Karpas-422 (cell line): ENCODE results near the gene OR10G2. TPM values are rescaled to one million over a fixed set of nuclear protein-coding genes. Genes with fewer than 3 reads are reported as not detected.
"Not testable (repeated sequence)": the region's sequence is repeated elsewhere in the genome, so short reads cannot be mapped to it uniquely, and the experiment has no call there.

Experiments used
- DNase-seq: peaks from one replicate; pipeline ENCODE4 v3.0.0-alpha.2; 2015
- H2AFZ ChIP-seq: fragments of 200-600 bp; sonication (generic); 2 replicates; pipeline ENCODE4 v1.6.1; 2014; ENCODE audit warnings: antibody characterized with exemption, low read length, mixed read lengths
- H3K27ac ChIP-seq: fragments of 200-600 bp; sonication (generic); 2 replicates; pipeline ENCODE4 v1.5.1; 2014; ENCODE audit warnings: mild to moderate bottlenecking, low read length, moderate library complexity
- H3K27me3 ChIP-seq: fragments of 200-600 bp; sonication (generic); 2 replicates; pipeline ENCODE4 v1.6.1; 2014; ENCODE audit warnings: low read length, mixed read lengths
- H3K36me3 ChIP-seq: fragments of 200-600 bp; sonication (generic); 2 replicates; pipeline ENCODE4 v1.6.1; 2014; ENCODE audit warnings: low read length, mixed read lengths; ENCODE audit not compliant: insufficient read depth
- H3K4me1 ChIP-seq: fragments of 200-600 bp; sonication (generic); 2 replicates; pipeline ENCODE4 v1.6.1; 2014; ENCODE audit warnings: mild to moderate bottlenecking, low read length, mixed read lengths
- H3K4me2 ChIP-seq: fragments of 200-600 bp; sonication (generic); 2 replicates; pipeline ENCODE4 v1.6.1; 2014; ENCODE audit warnings: low read length, low read depth, mild to moderate bottlenecking; ENCODE audit not compliant: poor library complexity, severe bottlenecking
- H3K4me3 ChIP-seq: fragments of 200-600 bp; sonication (generic); 2 replicates; pipeline ENCODE4 v1.5.1; 2014; ENCODE audit warnings: mild to moderate bottlenecking, antibody characterized with exemption, low read length, mixed read lengths
- H3K79me2 ChIP-seq: fragments of 200-600 bp; sonication (generic); 2 replicates; pipeline ENCODE4 v1.6.1; 2014; ENCODE audit warnings: mild to moderate bottlenecking, low read length, mixed read lengths
- H3K9ac ChIP-seq: fragments of 200-600 bp; sonication (generic); 2 replicates; pipeline ENCODE4 v1.6.0; 2014; ENCODE audit warnings: low read length
- H3K9me2 ChIP-seq: fragments of 200-600 bp; sonication (generic), shearing (Covaris generic); replicated peaks from 2 replicates; pipeline ENCODE4 v1.6.0; 2014; ENCODE audit warnings: mild to moderate bottlenecking, low read length, moderate library complexity; ENCODE audit not compliant: insufficient read depth
- H3K9me3 ChIP-seq: fragments of 300-700, 200-600 bp; sonication (generic); 2 replicates; pipeline ENCODE4 v1.6.1; 2014; ENCODE audit warnings: low read length, mixed read lengths
- H4K20me1 ChIP-seq: fragments of 200-600 bp; sonication (generic); 2 replicates; pipeline ENCODE4 v1.6.1; 2014; ENCODE audit warnings: mild to moderate bottlenecking, antibody characterized with exemption, low read length, low read depth; ENCODE audit not compliant: insufficient read depth
- total RNA-seq: library from RNA; depleted of rRNA; stranded (reverse); fragments of >200 nt; shearing (Covaris generic); gene quantifications from 2 replicates; pipeline ENCODE4 v1.2.3, GENCODE V29; 2014; ENCODE audit warnings: low replicate concordance

OR10G2 gene
- total RNA-seq, 1 experiment from 2014 or later: not detected

DNA sequence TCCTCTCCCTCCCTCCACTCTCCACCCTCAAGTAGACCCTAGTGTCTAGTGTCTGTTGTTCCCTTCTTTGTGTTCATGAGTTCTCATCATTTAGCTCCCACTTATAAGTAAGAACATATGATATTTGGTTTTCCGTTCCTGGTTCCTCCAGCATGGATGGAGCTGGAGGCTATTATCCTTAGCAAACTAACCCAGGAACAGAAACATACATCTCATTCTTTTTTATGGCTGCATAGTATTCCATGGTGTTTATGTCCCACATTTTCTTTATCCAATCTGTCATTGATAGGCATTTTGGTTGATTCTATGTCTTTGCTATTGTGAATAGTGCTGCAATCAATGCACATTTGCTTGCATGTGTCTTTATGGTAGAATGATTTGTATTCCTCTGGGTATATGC lies 4.2 kb downstream of the OR10G2 start:
- not testable (repeated sequence) for H4K20me1 ChIP-seq, H2AFZ ChIP-seq, H3K4me1 ChIP-seq, H3K9me3 ChIP-seq, H3K4me2 ChIP-seq, H3K27me3 ChIP-seq, H3K79me2 ChIP-seq, H3K4me3 ChIP-seq, H3K9ac ChIP-seq, H3K9me2 ChIP-seq, H3K36me3 ChIP-seq, DNase-seq, H3K27ac ChIP-seq

DNA sequence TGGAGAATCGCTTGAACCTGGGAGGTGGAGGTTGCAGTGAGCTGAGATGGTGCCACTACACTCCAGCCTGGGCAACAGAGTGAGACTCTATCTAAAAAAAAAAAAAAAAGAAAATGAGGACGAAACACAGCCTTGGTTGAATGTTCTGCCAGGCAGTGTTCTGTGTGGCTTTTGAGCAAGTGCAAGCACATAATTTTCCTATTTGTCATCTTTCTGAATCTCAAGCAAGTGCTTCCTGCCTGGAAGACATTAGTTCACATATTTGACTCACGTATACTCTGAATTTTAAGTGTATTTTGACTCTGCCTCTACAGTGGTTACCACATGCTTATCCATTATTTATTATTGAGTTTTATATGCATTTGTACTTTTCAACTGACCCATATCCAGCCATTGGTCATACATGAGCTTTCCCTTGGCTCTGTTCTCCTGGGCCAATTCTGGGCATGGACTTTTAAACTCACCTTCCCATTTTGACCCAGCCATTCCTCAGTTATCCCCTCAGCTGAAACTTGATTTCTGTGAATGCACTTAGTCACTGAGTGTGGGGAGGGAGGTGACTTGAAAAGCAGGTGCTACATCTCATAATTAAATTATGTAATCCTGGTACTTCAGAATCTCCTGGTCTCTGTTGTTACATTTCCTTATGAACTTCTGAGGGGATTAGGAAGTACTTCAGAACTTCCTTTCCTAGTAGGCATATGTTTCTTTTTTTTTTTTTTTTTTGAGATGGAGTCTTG lies 8.1 kb downstream of the OR10G2 start:
- no peaks in the 10 kb centered on the region for H3K36me3 ChIP-seq
- H4K20me1 ChIP-seq: no peaks in the 10 kb centered on the region
- H3K79me2 ChIP-seq: no peaks in the 10 kb centered on the region
- H3K4me1 ChIP-seq: no peaks in the 10 kb centered on the region
- no peak overlapping the region for H2AFZ ChIP-seq
- H3K4me3 ChIP-seq: no peak overlapping the region
- no peaks in the 10 kb centered on the region for H3K9me3 ChIP-seq
- H3K4me2 ChIP-seq: no peak overlapping the region
- DNase-seq: no peak
- H3K9ac ChIP-seq: no peak overlapping the region
- no peak overlapping the region for H3K27ac ChIP-seq
- H3K27me3 ChIP-seq: no peaks in the 10 kb centered on the region
- H3K9me2 ChIP-seq: no peaks in the 10 kb centered on the region

DNA sequence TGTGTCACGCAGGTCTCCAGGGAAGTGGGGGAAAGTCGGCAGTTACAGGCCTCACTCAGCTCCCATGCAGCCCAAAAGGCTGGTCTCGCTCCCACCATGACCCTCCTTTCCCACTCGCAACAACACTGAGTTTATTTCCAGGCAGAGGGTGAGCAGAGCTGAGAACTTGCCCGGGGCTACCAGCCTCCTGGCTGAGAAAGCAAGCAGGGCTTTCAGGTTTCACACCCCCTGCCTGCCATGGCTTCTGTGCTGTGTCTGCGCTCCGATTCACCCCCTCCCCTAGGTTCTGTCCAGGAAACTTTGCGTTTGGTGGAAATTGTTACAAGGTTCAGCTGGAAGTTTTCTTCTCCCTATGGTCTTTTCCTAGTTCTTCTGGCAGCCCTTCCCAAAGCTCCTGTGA lies 17.1 kb downstream of the OR10G2 start:
- no peaks in the 10 kb centered on the region for H3K79me2 ChIP-seq
- no peak overlapping the region for H3K9ac ChIP-seq
- peaks cover 5% of the 10 kb centered on the region; the same call in 1 of the 2 replicates for H3K27me3 ChIP-seq
- no peaks in the 10 kb centered on the region for H3K36me3 ChIP-seq
- no peak for DNase-seq
- no peak overlapping the region for H2AFZ ChIP-seq
- H3K4me3 ChIP-seq: no peak overlapping the region
- no peaks in the 10 kb centered on the region for H3K4me1 ChIP-seq
- no peak overlapping the region for H3K27ac ChIP-seq
- H3K9me2 ChIP-seq: no peaks in the 10 kb centered on the region
- H3K4me2 ChIP-seq: no peak overlapping the region
- no peaks in the 10 kb centered on the region for H4K20me1 ChIP-seq
- H3K9me3 ChIP-seq: no peaks in the 10 kb centered on the region

DNA sequence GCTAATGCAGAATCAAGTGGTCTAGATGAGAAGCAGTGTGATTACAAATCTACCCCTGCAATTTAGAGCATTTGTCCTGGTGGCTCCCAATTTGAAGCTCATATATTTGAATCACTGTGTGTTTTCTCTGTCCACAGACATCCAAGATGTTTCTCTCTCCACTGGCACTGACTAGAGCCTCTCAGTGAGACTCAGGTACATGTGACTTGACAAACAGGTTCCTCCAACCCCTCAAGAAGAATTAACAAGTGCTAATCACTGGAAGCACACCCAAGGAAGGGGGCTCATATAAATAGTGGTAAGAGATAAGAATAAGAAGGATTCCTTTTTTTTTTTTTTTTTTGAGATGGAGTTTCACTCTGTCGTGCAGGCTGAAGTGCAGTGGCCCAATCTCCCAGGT lies 20.5 kb downstream of the OR10G2 start:
- Histone ChIP-seq H2AFZ (no peak overlapping the region), H3K27me3 (no peaks in the 10 kb centered on the region), H3K9me3 (no peaks in the 10 kb centered on the region), H4K20me1 (no peaks in the 10 kb centered on the region), H3K36me3 (no peaks in the 10 kb centered on the region), H3K4me2 (no peak overlapping the region), H3K9me2 (no peaks in the 10 kb centered on the region), H3K4me1 (no peaks in the 10 kb centered on the region), H3K9ac (no peak overlapping the region), H3K79me2 (no peaks in the 10 kb centered on the region), H3K4me3 (no peak overlapping the region), H3K27ac (no peak overlapping the region)
- DNase-seq: no peak

DNA sequence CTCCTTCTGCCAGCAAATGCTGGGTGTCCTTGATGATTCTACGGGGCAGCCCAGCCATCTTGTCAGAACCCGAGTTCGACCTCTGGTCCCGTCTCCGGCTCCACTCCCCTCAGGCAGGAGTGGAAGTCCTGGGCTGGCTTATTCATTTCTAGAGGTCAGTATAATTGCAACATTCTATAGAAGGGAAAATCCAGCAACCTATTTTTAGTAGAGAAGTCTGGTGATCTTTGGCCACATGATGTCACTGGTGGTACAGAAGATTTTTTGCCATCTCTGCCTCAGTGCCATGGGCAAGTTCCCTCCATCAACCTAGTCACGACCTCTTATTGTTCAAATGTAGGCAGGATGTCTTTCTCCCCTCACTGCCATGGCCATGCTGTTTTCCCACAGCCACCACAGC lies 22.4 kb downstream of the OR10G2 start:
- H4K20me1 ChIP-seq: no peaks in the 10 kb centered on the region
- H3K4me1 ChIP-seq: no peaks in the 10 kb centered on the region
- no peak overlapping the region for H3K4me3 ChIP-seq
- no peak overlapping the region for H3K4me2 ChIP-seq
- H3K9ac ChIP-seq: no peak overlapping the region
- H3K9me2 ChIP-seq: no peaks in the 10 kb centered on the region
- DNase-seq: no peak
- no peaks in the 10 kb centered on the region for H3K9me3 ChIP-seq
- H3K27me3 ChIP-seq: no peaks in the 10 kb centered on the region
- no peak overlapping the region for H2AFZ ChIP-seq
- H3K79me2 ChIP-seq: no peaks in the 10 kb centered on the region
- H3K36me3 ChIP-seq: no peaks in the 10 kb centered on the region
- no peak overlapping the region for H3K27ac ChIP-seq

DNA sequence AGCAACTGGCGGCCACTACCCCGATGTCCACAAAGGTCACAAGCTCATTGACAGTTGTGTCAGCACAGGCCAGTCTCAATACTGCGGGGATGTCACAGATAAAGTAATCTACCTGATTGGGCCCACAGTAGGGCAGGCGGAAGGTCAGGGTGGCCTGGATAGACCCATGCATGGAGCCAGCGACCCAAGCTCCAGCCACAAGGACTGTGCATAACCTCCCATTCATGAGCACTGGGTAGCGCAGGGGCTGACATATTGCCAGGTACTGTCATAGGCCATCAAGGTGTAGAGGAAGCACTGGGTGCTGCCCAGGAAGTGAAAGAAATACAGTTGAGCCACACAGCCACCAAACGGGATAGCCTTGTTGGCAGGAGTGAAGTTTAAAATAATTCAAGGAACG lies 32.6 kb downstream of the OR10G2 start:
- H3K4me2 ChIP-seq, DNase-seq, H3K9me3 ChIP-seq, H3K4me3 ChIP-seq, H3K4me1 ChIP-seq, H3K9ac ChIP-seq, H4K20me1 ChIP-seq, H3K27ac ChIP-seq, H3K9me2 ChIP-seq, H3K36me3 ChIP-seq, H2AFZ ChIP-seq, H3K79me2 ChIP-seq, H3K27me3 ChIP-seq: not testable (repeated sequence)

DNA sequence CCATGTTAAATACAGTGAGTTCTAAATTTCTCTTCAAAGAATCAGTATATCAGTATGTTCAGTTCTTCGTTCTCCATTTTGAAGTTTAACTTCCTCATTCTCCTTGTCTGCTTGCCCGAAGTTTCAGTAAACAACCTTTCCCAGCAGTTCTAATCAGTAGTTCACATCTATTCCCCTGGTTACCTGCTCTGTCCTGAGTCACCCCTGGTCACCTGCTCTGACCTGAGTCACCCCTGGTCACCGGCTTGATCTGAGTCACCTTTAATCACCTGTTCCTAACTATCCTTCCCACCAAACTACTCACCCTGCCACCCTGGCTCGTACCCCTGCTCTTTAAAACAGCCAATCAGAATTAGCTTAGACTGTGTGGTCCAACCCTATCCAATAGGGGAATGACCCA lies 45.4 kb downstream of the OR10G2 start:
- no peaks in the 10 kb centered on the region for H3K4me1 ChIP-seq
- no peak overlapping the region for H3K4me3 ChIP-seq
- no peak overlapping the region for H3K4me2 ChIP-seq
- DNase-seq: no peak
- H3K9me3 ChIP-seq: peaks cover 16% of the 10 kb centered on the region
- H3K27ac ChIP-seq: no peak overlapping the region
- no peak overlapping the region for H3K9ac ChIP-seq
- H3K9me2 ChIP-seq: no peaks in the 10 kb centered on the region
- no peaks in the 10 kb centered on the region for H3K36me3 ChIP-seq
- peaks cover 2% of the 10 kb centered on the region; the same call in 1 of the 2 replicates for H3K27me3 ChIP-seq
- no peaks in the 10 kb centered on the region for H3K79me2 ChIP-seq
- H4K20me1 ChIP-seq: no peaks in the 10 kb centered on the region
- H2AFZ ChIP-seq: no peak overlapping the region
